GM23338 (cell line): ENCODE data around the gene CACNA2D1. TPM values are rescaled to one million over a fixed set of nuclear protein-coding genes. Genes with fewer than 3 reads are reported as not detected.

Experiments
- ATAC-seq: fragments of 200-7000 bp; cut with Tn5 transposase; 3 replicates; pipeline ENCODE4 v1.9.1; 2020
- DNase-seq: peaks from one replicate; pipeline ENCODE4 v3.0.0-alpha.2; 2015; ENCODE audit warnings: low spot score
- H2AFZ ChIP-seq: fragments of 200-600 bp; sonication (generic); 2 replicates; pipeline ENCODE4 v1.8.0; 2016; ENCODE audit warnings: antibody characterized with exemption, mild to moderate bottlenecking, moderate library complexity
- H3F3A ChIP-seq: fragments of 200-600 bp; sonication (generic); replicated peaks from 2 replicates; pipeline ENCODE4 v1.8.0; 2017; ENCODE audit warnings: antibody characterized with exemption, mixed run types, low read depth
- H3K27ac ChIP-seq: fragments of 200-600 bp; sonication (generic); 2 replicates; pipeline ENCODE4 v1.6.1; 2016; ENCODE audit warnings: low read depth
- H3K27me3 ChIP-seq: fragments of 200-600 bp; sonication (generic); 2 replicates; pipeline ENCODE4 v1.8.0; 2016; ENCODE audit warnings: mild to moderate bottlenecking, mixed run types, moderate library complexity; ENCODE audit not compliant: insufficient read depth
- H3K36me3 ChIP-seq: fragments of 200-600 bp; sonication (generic); 2 replicates; pipeline ENCODE4 v1.8.0; 2016; ENCODE audit warnings: mild to moderate bottlenecking; ENCODE audit not compliant: insufficient read depth
- H3K4me1 ChIP-seq: fragments of 200-600 bp; sonication (generic); 2 replicates; pipeline ENCODE4 v1.8.0; 2016; ENCODE audit warnings: mild to moderate bottlenecking, moderate library complexity; ENCODE audit not compliant: insufficient read depth
- H3K4me2 ChIP-seq: fragments of 200-600 bp; sonication (generic); 2 replicates; pipeline ENCODE4 v1.7.1; 2017; ENCODE audit warnings: mixed run types
- H3K4me3 ChIP-seq: fragments of 200-600 bp; sonication (generic); 2 replicates; pipeline ENCODE4 v1.6.1; 2016; ENCODE audit warnings: mixed run types
- H3K79me2 ChIP-seq: fragments of 200-600 bp; sonication (generic); replicated peaks from 2 replicates; pipeline ENCODE4 v1.8.0; 2017; ENCODE audit warnings: mild to moderate bottlenecking; ENCODE audit not compliant: insufficient read depth
- H3K9me2 ChIP-seq: fragments of 200-600 bp; sonication (generic); 2 replicates; pipeline ENCODE4 v1.8.0; 2017; ENCODE audit not compliant: insufficient read depth
- H4K20me1 ChIP-seq: fragments of 200-600 bp; sonication (generic); replicated peaks from 2 replicates; pipeline ENCODE4 v1.8.0; 2017; ENCODE audit warnings: mild to moderate bottlenecking; ENCODE audit not compliant: insufficient read depth
- H3K27ac Mint-ChIP-seq: 2 replicates; pipeline ENCODE4 v1.8.0; 2020; ENCODE audit warnings: inconsistent platforms, mild to moderate bottlenecking, moderate library complexity, mixed read lengths
- H3K27me3 Mint-ChIP-seq: 3 replicates; pipeline ENCODE4 v1.8.0; 2022; ENCODE audit warnings: low read depth, mild to moderate bottlenecking, moderate library complexity, mixed read lengths, inconsistent platforms; ENCODE audit not compliant: insufficient read depth, poor library complexity
- H3K36me3 Mint-ChIP-seq: 3 replicates; pipeline ENCODE4 v1.8.0; 2021; ENCODE audit warnings: low read depth, mild to moderate bottlenecking, inconsistent platforms, moderate library complexity, mixed read lengths
- H3K4me1 Mint-ChIP-seq: 3 replicates; pipeline ENCODE4 v1.8.0; 2020; ENCODE audit warnings: mild to moderate bottlenecking, inconsistent platforms, mixed read lengths
- H3K4me3 Mint-ChIP-seq: 3 replicates; pipeline ENCODE4 v1.8.0; 2021; ENCODE audit warnings: moderate library complexity, mild to moderate bottlenecking, inconsistent platforms, mixed read lengths
- H3K9me3 Mint-ChIP-seq: 3 replicates; pipeline ENCODE4 v1.8.0; 2020; ENCODE audit warnings: moderate library complexity, mild to moderate bottlenecking, inconsistent platforms, mixed read lengths
- CREB1 ChIP-seq: fragments of 250-450 bp; sonication (Bioruptor Pico); IDR thresholded peaks from 2 replicates; pipeline ENCODE4 v1.5.0; 2020; ENCODE audit warnings: low read depth, mild to moderate bottlenecking, moderate library complexity
- JUNB ChIP-seq: IDR thresholded peaks from one replicate; pipeline ENCODE4 v1.6.1; 2016; ENCODE audit warnings: antibody characterized with exemption; ENCODE audit not compliant: unreplicated experiment
- POLR2AphosphoS5 ChIP-seq: IDR thresholded peaks from 2 replicates; pipeline ENCODE4 v1.6.1; 2016; ENCODE audit warnings: antibody characterized with exemption, low read depth
- STAT1 ChIP-seq: IDR thresholded peaks from one replicate; pipeline ENCODE4 v1.6.1; 2016; ENCODE audit warnings: antibody characterized with exemption; ENCODE audit not compliant: unreplicated experiment
- ZNF114 ChIP-seq: fragments of 250-450 bp; sonication (Bioruptor Pico); IDR thresholded peaks from 2 replicates; pipeline ENCODE4 v1.5.0; 2020; ENCODE audit warnings: mild to moderate bottlenecking, moderate library complexity
- ZNF331 ChIP-seq: fragments of 250-450 bp; sonication (Bioruptor Pico); IDR thresholded peaks from 2 replicates; pipeline ENCODE4 v1.5.0; 2020; ENCODE audit warnings: low read depth, mild to moderate bottlenecking, moderate library complexity
- polyA plus RNA-seq: library from polyadenylated mRNA; unstranded; fragments of >200 nt; fragmentation: Nextera tagmentation; extraction: Ambion mirVana; gene quantifications from 2 replicates; pipeline ENCODE4 v1.2.1, GENCODE V29; 2016
- total RNA-seq: library from RNA; depleted of rRNA; stranded (reverse); fragments of >200 nt; shearing (Covaris generic); gene quantifications from 2 replicates; pipeline ENCODE4 v1.2.3, GENCODE V29; 2014
- TF ChIP-seq, protein P1 (sequence below): IDR thresholded peaks from one replicate; pipeline ENCODE4 v1.6.1; 2018; ENCODE audit warnings: antibody characterized with exemption; ENCODE audit not compliant: unreplicated experiment
- TF ChIP-seq, protein P2 (sequence below): fragments of 250-450 bp; sonication (Bioruptor Pico); IDR thresholded peaks from 2 replicates; pipeline ENCODE4 v1.5.0; 2020; ENCODE audit warnings: mild to moderate bottlenecking, moderate library complexity
- TF ChIP-seq, protein P3 (sequence below): IDR thresholded peaks from 2 replicates; pipeline ENCODE4 v1.6.1; 2016; ENCODE audit warnings: antibody characterized with exemption
- TF ChIP-seq, protein P4 (sequence below), 2 experiments: fragments of 200-600 bp in 1 of 2; sonication (generic) in 1 of 2; conservative IDR thresholded peaks; 2 replicates each; pipeline versions ENCODE4 v1.5.1 to v1.6.1; 2016 to 2017; ENCODE audit warnings: antibody characterized with exemption in 2 of 2, low read depth in 2 of 2, mild to moderate bottlenecking in 2 of 2, moderate library complexity in 1 of 2

CACNA2D1 gene
- total and polyA plus RNA-seq, 2 experiments from 2014 or later, result 7.0 to 20.4 TPM

DNA sequence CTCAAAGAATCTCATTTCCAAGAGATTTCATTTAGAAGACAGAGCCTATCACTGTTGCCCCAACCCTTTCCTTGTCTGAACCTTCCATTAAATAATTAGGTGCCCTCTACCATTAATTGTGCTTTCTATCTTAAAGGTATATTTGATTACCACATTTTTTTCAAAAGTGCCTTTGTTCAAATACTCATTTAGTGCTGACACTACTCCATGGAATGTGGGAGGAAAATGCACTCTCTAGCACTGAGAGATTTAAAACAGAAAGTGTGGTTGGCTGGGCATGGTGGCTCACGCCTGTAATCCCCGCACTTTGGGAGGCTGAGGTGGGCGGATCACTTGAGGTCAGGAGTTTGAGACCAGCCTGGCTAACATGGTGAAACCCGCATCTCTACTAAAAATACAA lies 119.8 kb downstream of the CACNA2D1 start:
- H3K27me3 Mint-ChIP-seq, result no peaks in the 10 kb centered on the region
- no peaks in the 10 kb centered on the region for H3K9me2 ChIP-seq
- peak overlapping the region; percentile 26; the same call in 1 of the 2 replicates for H3K27ac Mint-ChIP-seq
- TF ChIP-seq, protein P1, sequence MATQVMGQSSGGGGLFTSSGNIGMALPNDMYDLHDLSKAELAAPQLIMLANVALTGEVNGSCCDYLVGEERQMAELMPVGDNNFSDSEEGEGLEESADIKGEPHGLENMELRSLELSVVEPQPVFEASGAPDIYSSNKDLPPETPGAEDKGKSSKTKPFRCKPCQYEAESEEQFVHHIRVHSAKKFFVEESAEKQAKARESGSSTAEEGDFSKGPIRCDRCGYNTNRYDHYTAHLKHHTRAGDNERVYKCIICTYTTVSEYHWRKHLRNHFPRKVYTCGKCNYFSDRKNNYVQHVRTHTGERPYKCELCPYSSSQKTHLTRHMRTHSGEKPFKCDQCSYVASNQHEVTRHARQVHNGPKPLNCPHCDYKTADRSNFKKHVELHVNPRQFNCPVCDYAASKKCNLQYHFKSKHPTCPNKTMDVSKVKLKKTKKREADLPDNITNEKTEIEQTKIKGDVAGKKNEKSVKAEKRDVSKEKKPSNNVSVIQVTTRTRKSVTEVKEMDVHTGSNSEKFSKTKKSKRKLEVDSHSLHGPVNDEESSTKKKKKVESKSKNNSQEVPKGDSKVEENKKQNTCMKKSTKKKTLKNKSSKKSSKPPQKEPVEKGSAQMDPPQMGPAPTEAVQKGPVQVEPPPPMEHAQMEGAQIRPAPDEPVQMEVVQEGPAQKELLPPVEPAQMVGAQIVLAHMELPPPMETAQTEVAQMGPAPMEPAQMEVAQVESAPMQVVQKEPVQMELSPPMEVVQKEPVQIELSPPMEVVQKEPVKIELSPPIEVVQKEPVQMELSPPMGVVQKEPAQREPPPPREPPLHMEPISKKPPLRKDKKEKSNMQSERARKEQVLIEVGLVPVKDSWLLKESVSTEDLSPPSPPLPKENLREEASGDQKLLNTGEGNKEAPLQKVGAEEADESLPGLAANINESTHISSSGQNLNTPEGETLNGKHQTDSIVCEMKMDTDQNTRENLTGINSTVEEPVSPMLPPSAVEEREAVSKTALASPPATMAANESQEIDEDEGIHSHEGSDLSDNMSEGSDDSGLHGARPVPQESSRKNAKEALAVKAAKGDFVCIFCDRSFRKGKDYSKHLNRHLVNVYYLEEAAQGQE, result no peak
- TF ChIP-seq, protein P2, sequence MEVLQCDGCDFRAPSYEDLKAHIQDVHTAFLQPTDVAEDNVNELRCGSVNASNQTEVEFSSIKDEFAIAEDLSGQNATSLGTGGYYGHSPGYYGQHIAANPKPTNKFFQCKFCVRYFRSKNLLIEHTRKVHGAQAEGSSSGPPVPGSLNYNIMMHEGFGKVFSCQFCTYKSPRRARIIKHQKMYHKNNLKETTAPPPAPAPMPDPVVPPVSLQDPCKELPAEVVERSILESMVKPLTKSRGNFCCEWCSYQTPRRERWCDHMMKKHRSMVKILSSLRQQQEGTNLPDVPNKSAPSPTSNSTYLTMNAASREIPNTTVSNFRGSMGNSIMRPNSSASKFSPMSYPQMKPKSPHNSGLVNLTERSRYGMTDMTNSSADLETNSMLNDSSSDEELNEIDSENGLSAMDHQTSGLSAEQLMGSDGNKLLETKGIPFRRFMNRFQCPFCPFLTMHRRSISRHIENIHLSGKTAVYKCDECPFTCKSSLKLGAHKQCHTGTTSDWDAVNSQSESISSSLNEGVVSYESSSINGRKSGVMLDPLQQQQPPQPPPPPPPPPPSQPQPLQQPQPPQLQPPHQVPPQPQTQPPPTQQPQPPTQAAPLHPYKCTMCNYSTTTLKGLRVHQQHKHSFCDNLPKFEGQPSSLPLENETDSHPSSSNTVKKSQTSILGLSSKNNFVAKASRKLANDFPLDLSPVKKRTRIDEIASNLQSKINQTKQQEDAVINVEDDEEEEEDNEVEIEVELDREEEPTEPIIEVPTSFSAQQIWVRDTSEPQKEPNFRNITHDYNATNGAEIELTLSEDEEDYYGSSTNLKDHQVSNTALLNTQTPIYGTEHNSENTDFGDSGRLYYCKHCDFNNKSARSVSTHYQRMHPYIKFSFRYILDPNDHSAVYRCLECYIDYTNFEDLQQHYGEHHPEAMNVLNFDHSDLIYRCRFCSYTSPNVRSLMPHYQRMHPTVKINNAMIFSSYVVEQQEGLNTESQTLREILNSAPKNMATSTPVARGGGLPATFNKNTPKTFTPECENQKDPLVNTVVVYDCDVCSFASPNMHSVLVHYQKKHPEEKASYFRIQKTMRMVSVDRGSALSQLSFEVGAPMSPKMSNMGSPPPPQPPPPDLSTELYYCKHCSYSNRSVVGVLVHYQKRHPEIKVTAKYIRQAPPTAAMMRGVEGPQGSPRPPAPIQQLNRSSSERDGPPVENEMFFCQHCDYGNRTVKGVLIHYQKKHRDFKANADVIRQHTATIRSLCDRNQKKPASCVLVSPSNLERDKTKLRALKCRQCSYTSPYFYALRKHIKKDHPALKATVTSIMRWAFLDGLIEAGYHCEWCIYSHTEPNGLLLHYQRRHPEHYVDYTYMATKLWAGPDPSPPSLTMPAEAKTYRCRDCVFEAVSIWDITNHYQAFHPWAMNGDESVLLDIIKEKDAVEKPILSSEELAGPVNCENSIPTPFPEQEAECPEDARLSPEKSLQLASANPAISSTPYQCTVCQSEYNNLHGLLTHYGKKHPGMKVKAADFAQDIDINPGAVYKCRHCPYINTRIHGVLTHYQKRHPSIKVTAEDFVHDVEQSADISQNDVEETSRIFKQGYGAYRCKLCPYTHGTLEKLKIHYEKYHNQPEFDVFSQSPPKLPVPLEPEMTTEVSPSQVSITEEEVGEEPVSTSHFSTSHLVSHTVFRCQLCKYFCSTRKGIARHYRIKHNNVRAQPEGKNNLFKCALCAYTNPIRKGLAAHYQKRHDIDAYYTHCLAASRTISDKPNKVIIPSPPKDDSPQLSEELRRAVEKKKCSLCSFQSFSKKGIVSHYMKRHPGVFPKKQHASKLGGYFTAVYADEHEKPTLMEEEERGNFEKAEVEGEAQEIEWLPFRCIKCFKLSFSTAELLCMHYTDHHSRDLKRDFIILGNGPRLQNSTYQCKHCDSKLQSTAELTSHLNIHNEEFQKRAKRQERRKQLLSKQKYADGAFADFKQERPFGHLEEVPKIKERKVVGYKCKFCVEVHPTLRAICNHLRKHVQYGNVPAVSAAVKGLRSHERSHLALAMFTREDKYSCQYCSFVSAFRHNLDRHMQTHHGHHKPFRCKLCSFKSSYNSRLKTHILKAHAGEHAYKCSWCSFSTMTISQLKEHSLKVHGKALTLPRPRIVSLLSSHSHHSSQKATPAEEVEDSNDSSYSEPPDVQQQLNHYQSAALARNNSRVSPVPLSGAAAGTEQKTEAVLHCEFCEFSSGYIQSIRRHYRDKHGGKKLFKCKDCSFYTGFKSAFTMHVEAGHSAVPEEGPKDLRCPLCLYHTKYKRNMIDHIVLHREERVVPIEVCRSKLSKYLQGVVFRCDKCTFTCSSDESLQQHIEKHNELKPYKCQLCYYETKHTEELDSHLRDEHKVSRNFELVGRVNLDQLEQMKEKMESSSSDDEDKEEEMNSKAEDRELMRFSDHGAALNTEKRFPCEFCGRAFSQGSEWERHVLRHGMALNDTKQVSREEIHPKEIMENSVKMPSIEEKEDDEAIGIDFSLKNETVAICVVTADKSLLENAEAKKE (CRISPR knock-in tag), result no peak
- TF ChIP-seq POLR2AphosphoS5, result no peak
- TF ChIP-seq, protein P3, sequence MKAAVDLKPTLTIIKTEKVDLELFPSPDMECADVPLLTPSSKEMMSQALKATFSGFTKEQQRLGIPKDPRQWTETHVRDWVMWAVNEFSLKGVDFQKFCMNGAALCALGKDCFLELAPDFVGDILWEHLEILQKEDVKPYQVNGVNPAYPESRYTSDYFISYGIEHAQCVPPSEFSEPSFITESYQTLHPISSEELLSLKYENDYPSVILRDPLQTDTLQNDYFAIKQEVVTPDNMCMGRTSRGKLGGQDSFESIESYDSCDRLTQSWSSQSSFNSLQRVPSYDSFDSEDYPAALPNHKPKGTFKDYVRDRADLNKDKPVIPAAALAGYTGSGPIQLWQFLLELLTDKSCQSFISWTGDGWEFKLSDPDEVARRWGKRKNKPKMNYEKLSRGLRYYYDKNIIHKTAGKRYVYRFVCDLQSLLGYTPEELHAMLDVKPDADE, result no peak
- TF ChIP-seq STAT1, result no peak
- no peak for TF ChIP-seq JUNB
- no peak for TF ChIP-seq CREB1 (CRISPR knock-in tag)
- no peak for TF ChIP-seq ZNF331
- TF ChIP-seq, protein P4, sequence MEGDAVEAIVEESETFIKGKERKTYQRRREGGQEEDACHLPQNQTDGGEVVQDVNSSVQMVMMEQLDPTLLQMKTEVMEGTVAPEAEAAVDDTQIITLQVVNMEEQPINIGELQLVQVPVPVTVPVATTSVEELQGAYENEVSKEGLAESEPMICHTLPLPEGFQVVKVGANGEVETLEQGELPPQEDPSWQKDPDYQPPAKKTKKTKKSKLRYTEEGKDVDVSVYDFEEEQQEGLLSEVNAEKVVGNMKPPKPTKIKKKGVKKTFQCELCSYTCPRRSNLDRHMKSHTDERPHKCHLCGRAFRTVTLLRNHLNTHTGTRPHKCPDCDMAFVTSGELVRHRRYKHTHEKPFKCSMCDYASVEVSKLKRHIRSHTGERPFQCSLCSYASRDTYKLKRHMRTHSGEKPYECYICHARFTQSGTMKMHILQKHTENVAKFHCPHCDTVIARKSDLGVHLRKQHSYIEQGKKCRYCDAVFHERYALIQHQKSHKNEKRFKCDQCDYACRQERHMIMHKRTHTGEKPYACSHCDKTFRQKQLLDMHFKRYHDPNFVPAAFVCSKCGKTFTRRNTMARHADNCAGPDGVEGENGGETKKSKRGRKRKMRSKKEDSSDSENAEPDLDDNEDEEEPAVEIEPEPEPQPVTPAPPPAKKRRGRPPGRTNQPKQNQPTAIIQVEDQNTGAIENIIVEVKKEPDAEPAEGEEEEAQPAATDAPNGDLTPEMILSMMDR (conservative IDR thresholded peaks at IDR 0.05; ENCODE audit: low read depth in 2 of 2), result no peak
- no peak for TF ChIP-seq ZNF114 (CRISPR knock-in tag)
- H4K20me1 ChIP-seq, result no peaks in the 10 kb centered on the region
- peaks cover 6% of the 10 kb centered on the region; the same call in 2 of the 3 replicates for H3K4me1 Mint-ChIP-seq
- H3K4me1 ChIP-seq, result 0 out of 2 replicates have a peak, but pooled peaks cover under 1% of the 10 kb centered on the region
- H3F3A ChIP-seq, result no peaks in the 10 kb centered on the region
- no peaks in the 10 kb centered on the region for H3K36me3 ChIP-seq
- no peaks in the 10 kb centered on the region for H3K79me2 ChIP-seq
- no peak for DNase-seq
- H3K27ac ChIP-seq, result no peak overlapping the region
- no peaks in the 10 kb centered on the region for H3K27me3 ChIP-seq
- H2AFZ ChIP-seq, result no peak overlapping the region
- no peak overlapping the region for H3K4me2 ChIP-seq
- 0 out of 3 replicates have a peak, but pooled peaks cover 4% of the 10 kb centered on the region for H3K9me3 Mint-ChIP-seq
- no peak overlapping the region for H3K4me3 Mint-ChIP-seq
- no peak for ATAC-seq
- H3K4me3 ChIP-seq, result no peak overlapping the region
- peaks cover 3% of the 10 kb centered on the region; the same call in 1 of the 3 replicates for H3K36me3 Mint-ChIP-seq
